H1 (cell line): ENCODE measurements around the gene GRB7.

ENCODE experiments used
- EZH2 ChIP-seq: fragments of 200-600 bp; sonication (generic); IDR thresholded peaks from 2 replicates; pipeline ENCODE4 v1.7.1; 2012; ENCODE audit warnings: low read depth, mild to moderate bottlenecking, moderate library complexity, low read length, inconsistent platforms; ENCODE audit not compliant: severe bottlenecking
- RNF2 ChIP-seq: fragments of 200-900, 300-1000 bp; sonication (generic); IDR thresholded peaks from 2 replicates; pipeline ENCODE4 v1.7.1; 2016; ENCODE audit warnings: borderline replicate concordance, low read depth, mild to moderate bottlenecking, antibody characterized with exemption, low read length; ENCODE audit not compliant: poor library complexity, severe bottlenecking; ENCODE audit errors: missing control alignments
- TF ChIP-seq, protein P1 (sequence below), 3 experiments: IDR thresholded peaks; 1 replicate in 2 of 3; 2 replicates in 1 of 3; pipeline versions ENCODE4 v1.5.1 to v1.6.1; 2011; ENCODE audit warnings: low read length in 3 of 3, mild to moderate bottlenecking in 3 of 3, inconsistent platforms in 2 of 3, low read depth in 1 of 3, moderate library complexity in 1 of 3; ENCODE audit not compliant: insufficient read depth in 1 of 3; ENCODE audit errors: control extremely low read depth in 1 of 3

DNA sequence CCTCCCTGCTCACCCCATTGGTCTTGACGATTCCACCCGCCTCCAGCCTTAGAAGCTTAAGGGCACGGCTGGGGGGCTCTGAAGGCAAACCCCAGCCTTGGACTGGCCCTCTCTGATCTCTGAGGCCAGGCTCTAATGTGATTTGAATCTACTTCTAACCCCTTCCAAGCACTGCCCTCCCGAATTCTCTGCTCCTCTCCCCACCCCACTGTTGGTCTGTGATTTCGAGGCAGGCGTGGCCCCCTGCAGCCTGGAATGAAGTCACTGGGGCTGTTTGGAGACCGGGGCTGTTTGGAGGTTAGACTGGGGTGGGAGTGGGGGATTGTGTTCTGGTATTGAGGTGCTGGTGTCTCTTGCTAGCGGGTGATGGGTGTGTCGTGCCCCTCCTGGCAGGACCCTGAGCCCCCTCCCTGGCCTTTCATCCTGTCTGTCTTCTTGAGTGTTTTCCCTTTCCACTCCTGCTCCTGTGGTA, 2.2 kb downstream of the GRB7 start:
- no peak for TF ChIP-seq RNF2
- TF ChIP-seq, protein P1, sequence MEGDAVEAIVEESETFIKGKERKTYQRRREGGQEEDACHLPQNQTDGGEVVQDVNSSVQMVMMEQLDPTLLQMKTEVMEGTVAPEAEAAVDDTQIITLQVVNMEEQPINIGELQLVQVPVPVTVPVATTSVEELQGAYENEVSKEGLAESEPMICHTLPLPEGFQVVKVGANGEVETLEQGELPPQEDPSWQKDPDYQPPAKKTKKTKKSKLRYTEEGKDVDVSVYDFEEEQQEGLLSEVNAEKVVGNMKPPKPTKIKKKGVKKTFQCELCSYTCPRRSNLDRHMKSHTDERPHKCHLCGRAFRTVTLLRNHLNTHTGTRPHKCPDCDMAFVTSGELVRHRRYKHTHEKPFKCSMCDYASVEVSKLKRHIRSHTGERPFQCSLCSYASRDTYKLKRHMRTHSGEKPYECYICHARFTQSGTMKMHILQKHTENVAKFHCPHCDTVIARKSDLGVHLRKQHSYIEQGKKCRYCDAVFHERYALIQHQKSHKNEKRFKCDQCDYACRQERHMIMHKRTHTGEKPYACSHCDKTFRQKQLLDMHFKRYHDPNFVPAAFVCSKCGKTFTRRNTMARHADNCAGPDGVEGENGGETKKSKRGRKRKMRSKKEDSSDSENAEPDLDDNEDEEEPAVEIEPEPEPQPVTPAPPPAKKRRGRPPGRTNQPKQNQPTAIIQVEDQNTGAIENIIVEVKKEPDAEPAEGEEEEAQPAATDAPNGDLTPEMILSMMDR (IDR thresholded peaks at IDR 0.05; ENCODE audit: control extremely low read depth in 1 of 3, insufficient read depth in 1 of 3, low read depth in 1 of 3, low read length in 3 of 3) = no peak
- TF ChIP-seq EZH2 = no peak
